Vagina (tissue), 2 donors: ENCODE data around the gene SCG2. TPM values are rescaled to one million over a fixed set of nuclear protein-coding genes. Genes with fewer than 3 reads are reported as not detected.
"Not testable (repeated sequence)": the region's sequence is repeated elsewhere in the genome, so short reads cannot be mapped to it uniquely, and the experiment has no call there.

Experiments used
- DNase-seq, 2 donors: peaks; one replicate each; pipeline ENCODE4 v3.0.0-alpha.2; 2017; ENCODE audit errors: extremely low spot score in 2 of 2
- H3K27ac ChIP-seq: fragments of 200-600 bp; sonication (generic); one replicate; pipeline ENCODE4 v1.5.1; 2019
- H3K27me3 ChIP-seq: fragments of 200-600 bp; sonication (generic); one replicate; pipeline ENCODE4 v1.5.1; 2019
- H3K36me3 ChIP-seq, 2 donors: fragments of 200-600 bp; sonication (generic); one replicate each; pipeline ENCODE4 v1.5.1; 2017 to 2019
- H3K4me1 ChIP-seq: fragments of 200-600 bp; sonication (generic); one replicate; pipeline ENCODE4 v1.5.1; 2019
- H3K4me3 ChIP-seq, 2 donors: fragments of 200-600 bp; sonication (generic); 1 replicate in 1 of 2; 2 replicates in 1 of 2; pipeline ENCODE4 v1.5.1; 2016 to 2019
- H3K9me3 ChIP-seq: fragments of 200-600 bp; sonication (generic); one replicate; pipeline ENCODE4 v1.5.1; 2019
- CTCF ChIP-seq, 3 experiments: fragments of 450-650 bp in 2 of 3; fragments of 200-600 bp in 1 of 3; sonication (generic) in 1 of 3; IDR thresholded peaks; one replicate each; pipeline ENCODE4 v1.5.1; 2017 to 2019; ENCODE audit warnings: antibody characterized with exemption in 3 of 3, mild to moderate bottlenecking in 2 of 3, moderate library complexity in 2 of 3
- POLR2A ChIP-seq, 2 donors: fragments of 450-650 bp; IDR thresholded peaks; one replicate each; pipeline ENCODE4 v1.6.1; 2017; ENCODE audit warnings: antibody characterized with exemption in 2 of 2, mild to moderate bottlenecking in 2 of 2, moderate library complexity in 2 of 2
- POLR2AphosphoS5 ChIP-seq, 2 donors: sonication (generic); formaldehyde crosslinking; IDR thresholded peaks; one replicate each; pipeline ENCODE4 v1.9.0; 2017; ENCODE audit warnings: antibody characterized with exemption in 2 of 2, mild to moderate bottlenecking in 2 of 2, low read depth in 1 of 2; ENCODE audit not compliant: insufficient read depth in 1 of 2
- intact Hi-C: fragments of 100-400 bp; cut with DNase I; formaldehyde crosslinking; loops from one replicate; pipeline ENCODE4 v1.15.1; 2023
- total RNA-seq: library from RNA; depleted of rRNA; stranded (reverse); fragments of >200 nt; gene quantifications from one replicate; pipeline ENCODE4 v1.2.3, GENCODE V29; 2016

The SCG2 gene
- total RNA-seq, 1 donor from 2014 or later: 13.3 TPM

- Histone ChIP-seq H3K36me3 (no peaks in the 10 kb centered on the region), H3K27me3 (no peaks in the 10 kb centered on the region), H3K27ac (no peak overlapping the region), H3K4me1 (no peaks in the 10 kb centered on the region), H3K9me3 (no peaks in the 10 kb centered on the region), H3K4me3 (no peak overlapping the region)
- no peak for TF ChIP-seq POLR2AphosphoS5 (IDR thresholded peaks at IDR 0.05; ENCODE audit: insufficient read depth in 1 of 2, low read depth in 1 of 2)
- TF ChIP-seq CTCF (IDR thresholded peaks at IDR 0.05): no peak
- TF ChIP-seq POLR2A (IDR thresholded peaks at IDR 0.05): no peak
- DNase-seq: no peak
- intact Hi-C loops: no loop called here
These were observed 7.3 kb downstream of the SCG2 start for GRCh38 chr2:223594831-223595230.

- intact Hi-C loops: no loop called here
- Histone ChIP-seq H3K9me3 (no peaks in the 10 kb centered on the region), H3K4me1 (no peaks in the 10 kb centered on the region), H3K4me3 (no peak overlapping the region), H3K36me3 (no peaks in the 10 kb centered on the region), H3K27ac (no peak overlapping the region), H3K27me3 (no peaks in the 10 kb centered on the region)
- TF ChIP-seq POLR2A (IDR thresholded peaks at IDR 0.05) (no peak), CTCF (IDR thresholded peaks at IDR 0.05) (no peak), POLR2AphosphoS5 (IDR thresholded peaks at IDR 0.05; ENCODE audit: insufficient read depth in 1 of 2, low read depth in 1 of 2) (no peak)
- DNase-seq: no peak
These were observed 7.9 kb downstream of the SCG2 start for GRCh38 chr2:223594259-223594658.

GRCh38 chr2:223592689-223593088 is 9.5 kb downstream of the SCG2 start:
- H3K9me3 ChIP-seq, H3K4me3 ChIP-seq, H3K4me1 ChIP-seq, H3K36me3 ChIP-seq, H3K27me3 ChIP-seq, intact Hi-C loops, DNase-seq, H3K27ac ChIP-seq: not testable (repeated sequence)

- H3K4me3 ChIP-seq: no peak overlapping the region
These were observed 10.6 kb downstream of the SCG2 start for GRCh38 chr2:223591596-223591995.

GRCh38 chr2:223590964-223591363 is 11.2 kb downstream of the SCG2 start:
- Histone ChIP-seq H3K36me3 (no peaks in the 10 kb centered on the region), H3K4me1 (no peaks in the 10 kb centered on the region), H3K27me3 (no peaks in the 10 kb centered on the region), H3K27ac (no peak overlapping the region), H3K9me3 (no peaks in the 10 kb centered on the region), H3K4me3 (no peak overlapping the region)
- TF ChIP-seq POLR2AphosphoS5 (IDR thresholded peaks at IDR 0.05; ENCODE audit: insufficient read depth in 1 of 2, low read depth in 1 of 2) (no peak), CTCF (IDR thresholded peaks at IDR 0.05) (no peak), POLR2A (IDR thresholded peaks at IDR 0.05) (no peak)
- no peak for DNase-seq
- intact Hi-C loops: no loop called here

More at GRCh38 chr2:223591596-223591995, 10.6 kb downstream of the SCG2 start:
- H3K36me3 ChIP-seq: no peaks in the 10 kb centered on the region
- no peaks in the 10 kb centered on the region for H3K27me3 ChIP-seq
- no peaks in the 10 kb centered on the region for H3K4me1 ChIP-seq
- no peaks in the 10 kb centered on the region for H3K9me3 ChIP-seq
- intact Hi-C loops: no loop called here
- no peak overlapping the region for H3K27ac ChIP-seq
- no peak for DNase-seq
- TF ChIP-seq POLR2A (IDR thresholded peaks at IDR 0.05): no peak
- no peak for TF ChIP-seq POLR2AphosphoS5 (IDR thresholded peaks at IDR 0.05; ENCODE audit: insufficient read depth in 1 of 2, low read depth in 1 of 2)
- TF ChIP-seq CTCF (IDR thresholded peaks at IDR 0.05): no peak

- Histone ChIP-seq H3K27me3 (no peaks in the 10 kb centered on the region), H3K27ac (no peak overlapping the region), H3K36me3 (no peaks in the 10 kb centered on the region), H3K4me1 (no peaks in the 10 kb centered on the region), H3K4me3 (no peak overlapping the region), H3K9me3 (no peaks in the 10 kb centered on the region)
- DNase-seq: no peak
- TF ChIP-seq POLR2AphosphoS5 (IDR thresholded peaks at IDR 0.05; ENCODE audit: insufficient read depth in 1 of 2, low read depth in 1 of 2): no peak
- no peak for TF ChIP-seq POLR2A (IDR thresholded peaks at IDR 0.05)
- no peak for TF ChIP-seq CTCF (IDR thresholded peaks at IDR 0.05)
- intact Hi-C loops: no loop called here
These were observed 12.3 kb downstream of the SCG2 start for GRCh38 chr2:223589901-223590300.
